ENCODE measurements around the gene SLC41A3.
"Not testable (repeated sequence)": the region's sequence is repeated elsewhere in the genome, so short reads cannot be mapped to it uniquely, and the experiment has no call there.

Gene SLC41A3

GRCh38 chr3:125963834-125964233 is 120.1 kb downstream of the SLC41A3 start:
- DNase-seq (ENCODE audit: insufficient read length, low spot score); FAIRE-seq: not testable (repeated sequence)

GRCh38 chr3:125961289-125961589 is 122.7 kb downstream of the SLC41A3 start:
- DNase-seq (ENCODE audit: insufficient read length, low spot score) (no peak), FAIRE-seq (no peak)

- FAIRE-seq (no peak), DNase-seq (ENCODE audit: insufficient read length, low spot score) (no peak)
Observed at GRCh38 chr3:125960456-125961288, 123.3 kb downstream of the SLC41A3 start.

GRCh38 chr3:125960066-125960424 is 123.9 kb downstream of the SLC41A3 start:
- FAIRE-seq = no peak
- DNase-seq (ENCODE audit: insufficient read length, low spot score) = no peak

- no peak for FAIRE-seq
- DNase-seq (ENCODE audit: insufficient read length, low spot score) = no peak
Observed at GRCh38 chr3:125959317-125960065, 124.4 kb downstream of the SLC41A3 start.

GRCh38 chr3:125958511-125959316 is 125.2 kb downstream of the SLC41A3 start:
- no peak for DNase-seq (ENCODE audit: insufficient read length, low spot score)
- FAIRE-seq = no peak

GRCh38 chr3:125957674-125958510 is 126.0 kb downstream of the SLC41A3 start:
- FAIRE-seq (no peak), DNase-seq (ENCODE audit: insufficient read length, low spot score) (no peak)

GRCh38 chr3:125957020-125957419 is 126.9 kb downstream of the SLC41A3 start:
- not testable (repeated sequence) for FAIRE-seq

More at GRCh38 chr3:125957020-125957419, 126.9 kb downstream of the SLC41A3 start:
- DNase-seq (ENCODE audit: insufficient read length, low spot score) = not testable (repeated sequence)

Data from HTR-8/SVneo (cell line).